Measurements from ENCODE around the gene BAD. TPM values are rescaled to one million over a fixed set of nuclear protein-coding genes. Genes with fewer than 3 reads are reported as not detected.
A peak's percentile ranks its signal among the peaks of the same experiment; 100 is the strongest.

Gene BAD
- total RNA-seq, 2 experiments from 2014 or later, result 23.5 to 24.2 TPM

- DNase-seq, result no peak
- no peak overlapping the region for H3K4me3 Mint-ChIP-seq
- H3K27me3 Mint-ChIP-seq, result peaks cover 56% of the 10 kb centered on the region
- H3K4me1 Mint-ChIP-seq, result peaks cover 8% of the 10 kb centered on the region
- peaks cover 5% of the 10 kb centered on the region for H3K36me3 Mint-ChIP-seq
- no peak overlapping the region for H3K27ac Mint-ChIP-seq
- H3K9me3 Mint-ChIP-seq, result no peaks in the 10 kb centered on the region
Measured at GRCh38 chr11:64291752-64292459, 7.4 kb upstream of the BAD start.

DNA sequence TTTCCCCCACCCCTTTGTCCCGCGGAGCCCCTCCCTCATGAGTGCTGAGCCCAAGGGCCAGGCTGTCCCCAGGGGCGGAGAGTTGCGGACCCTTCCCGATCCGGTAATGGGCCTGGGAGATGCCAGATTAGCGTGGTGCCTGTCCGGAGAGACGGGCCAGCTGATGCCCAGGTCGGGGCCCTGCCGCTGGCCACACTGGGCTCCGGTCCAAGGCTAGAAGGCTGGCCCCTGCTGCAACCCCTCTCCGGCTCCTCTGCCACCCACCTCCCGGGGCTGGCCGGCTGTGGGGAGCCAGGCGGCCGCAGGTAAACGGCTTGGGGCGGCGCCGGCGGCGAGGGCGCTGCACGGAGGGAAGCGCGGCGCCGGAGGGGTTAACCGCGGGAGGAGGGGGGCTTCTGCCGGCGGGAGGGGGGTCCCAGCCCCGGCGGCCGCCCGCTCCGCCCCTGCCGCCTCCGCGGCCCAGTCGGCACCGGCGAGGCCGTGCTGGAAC, 6.8 kb upstream of the BAD start, which contains the start of gene KCNK4:
Gene KCNK4, plus strand, starts transcription at position 41 of the 490 bp plus-strand sequence. CDS start 1,717 bp downstream, outside the sequence.
- Mint-ChIP-seq H3K4me1 (peaks cover 14% of the 10 kb centered on the region), H3K36me3 (peaks cover 5% of the 10 kb centered on the region), H3K9me3 (no peaks in the 10 kb centered on the region), H3K27ac (no peak within 1 kb of the TSS), H3K27me3 (peaks cover 50% of the 10 kb centered on the region), H3K4me3 (peak within 1 kb of the TSS; percentile 23)
- no peak for DNase-seq

GRCh38 chr11:64290352-64291261, 6.1 kb upstream of the BAD start:
- Mint-ChIP-seq H3K27me3 (peaks cover 43% of the 10 kb centered on the region), H3K4me1 (peaks cover 15% of the 10 kb centered on the region), H3K36me3 (peaks cover 5% of the 10 kb centered on the region), H3K27ac (no peak overlapping the region), H3K4me3 (peak overlapping the region; percentile 23), H3K9me3 (no peaks in the 10 kb centered on the region)
- DNase-seq, result no peak

- H3K4me3 Mint-ChIP-seq, result no peak overlapping the region
- peaks cover 28% of the 10 kb centered on the region for H3K27me3 Mint-ChIP-seq
- no peaks in the 10 kb centered on the region for H3K9me3 Mint-ChIP-seq
- DNase-seq, result no peak
- H3K27ac Mint-ChIP-seq, result no peak overlapping the region
- peaks cover 15% of the 10 kb centered on the region for H3K4me1 Mint-ChIP-seq
- H3K36me3 Mint-ChIP-seq, result peaks cover 5% of the 10 kb centered on the region
Measured at GRCh38 chr11:64289002-64289564, 4.6 kb upstream of the BAD start.

GRCh38 chr11:64288353-64288750, 3.9 kb upstream of the BAD start:
- no peaks in the 10 kb centered on the region for H3K9me3 Mint-ChIP-seq
- DNase-seq, result no peak
- H3K27me3 Mint-ChIP-seq, result peaks cover 21% of the 10 kb centered on the region
- H3K4me1 Mint-ChIP-seq, result peaks cover 17% of the 10 kb centered on the region
- no peak overlapping the region for H3K27ac Mint-ChIP-seq
- H3K36me3 Mint-ChIP-seq, result peaks cover 5% of the 10 kb centered on the region
- H3K4me3 Mint-ChIP-seq, result no peak overlapping the region

GRCh38 chr11:64287676-64288352, 3.3 kb upstream of the BAD start:
- peaks cover 17% of the 10 kb centered on the region for H3K4me1 Mint-ChIP-seq
- peaks cover 15% of the 10 kb centered on the region for H3K27me3 Mint-ChIP-seq
- DNase-seq, result no peak
- H3K27ac Mint-ChIP-seq, result no peak overlapping the region
- no peaks in the 10 kb centered on the region for H3K9me3 Mint-ChIP-seq
- no peak overlapping the region for H3K4me3 Mint-ChIP-seq
- peaks cover 5% of the 10 kb centered on the region for H3K36me3 Mint-ChIP-seq

GRCh38 chr11:64286801-64287159, 2.3 kb upstream of the BAD start:
- Mint-ChIP-seq H3K9me3 (no peaks in the 10 kb centered on the region), H3K4me3 (peak overlapping the region; percentile 80), H3K4me1 (peaks cover 13% of the 10 kb centered on the region)

DNA sequence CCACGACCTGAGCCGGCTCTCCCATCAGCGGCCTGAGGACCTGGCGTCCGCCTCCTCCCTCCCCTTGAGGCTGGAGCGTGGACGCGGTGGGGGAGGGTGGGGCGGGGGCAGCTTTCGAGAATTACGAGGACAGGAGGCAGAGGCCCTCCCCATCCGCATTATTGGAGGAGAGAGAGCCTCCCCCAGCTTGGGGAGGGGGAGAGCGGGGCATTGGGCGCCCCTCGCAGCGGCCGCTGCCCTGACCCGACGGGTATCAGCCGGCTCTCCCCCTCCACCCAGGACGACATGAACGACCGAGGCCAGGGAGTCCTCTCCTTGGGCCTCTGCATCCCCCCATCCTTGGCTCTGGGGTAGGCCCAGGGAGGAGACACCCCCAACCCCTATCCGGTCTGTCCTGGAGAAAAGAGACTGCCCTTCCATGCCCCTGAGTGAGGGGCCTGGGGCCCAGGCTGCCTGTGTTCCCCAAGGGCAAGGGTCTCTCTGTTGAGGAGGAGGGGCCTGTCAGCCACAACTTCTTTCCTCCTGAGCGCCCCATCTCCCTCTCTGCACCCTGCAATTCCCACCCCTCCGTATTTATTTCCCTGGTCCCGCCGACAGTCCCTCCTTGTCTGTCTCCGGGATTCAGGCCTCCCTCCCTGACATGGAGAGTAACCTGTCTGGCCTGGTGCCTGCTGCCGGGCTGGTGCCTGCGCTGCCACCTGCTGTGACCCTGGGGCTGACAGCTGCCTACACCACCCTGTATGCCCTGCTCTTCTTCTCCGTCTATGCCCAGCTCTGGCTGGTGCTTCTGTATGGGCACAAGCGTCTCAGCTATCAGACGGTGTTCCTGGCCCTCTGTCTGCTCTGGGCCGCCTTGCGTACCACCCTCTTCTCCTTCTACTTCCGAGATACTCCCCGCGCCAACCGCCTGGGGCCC, 1.7 kb upstream of the BAD start:
- no peaks in the 10 kb centered on the region for H3K9me3 Mint-ChIP-seq
- peak overlapping the region; percentile 80 for H3K4me3 Mint-ChIP-seq
- H3K27ac Mint-ChIP-seq, result peak overlapping the region; percentile 66
- H3K4me1 Mint-ChIP-seq, result peaks cover 16% of the 10 kb centered on the region
- peaks cover 7% of the 10 kb centered on the region for H3K36me3 Mint-ChIP-seq
- no peak for DNase-seq
- peaks cover 10% of the 10 kb centered on the region for H3K27me3 Mint-ChIP-seq

More at GRCh38 chr11:64286801-64287159, 2.3 kb upstream of the BAD start:
- no peak overlapping the region for H3K27ac Mint-ChIP-seq
- peaks cover 10% of the 10 kb centered on the region for H3K27me3 Mint-ChIP-seq
- no peak for DNase-seq
- H3K36me3 Mint-ChIP-seq, result peaks cover 5% of the 10 kb centered on the region

DNA sequence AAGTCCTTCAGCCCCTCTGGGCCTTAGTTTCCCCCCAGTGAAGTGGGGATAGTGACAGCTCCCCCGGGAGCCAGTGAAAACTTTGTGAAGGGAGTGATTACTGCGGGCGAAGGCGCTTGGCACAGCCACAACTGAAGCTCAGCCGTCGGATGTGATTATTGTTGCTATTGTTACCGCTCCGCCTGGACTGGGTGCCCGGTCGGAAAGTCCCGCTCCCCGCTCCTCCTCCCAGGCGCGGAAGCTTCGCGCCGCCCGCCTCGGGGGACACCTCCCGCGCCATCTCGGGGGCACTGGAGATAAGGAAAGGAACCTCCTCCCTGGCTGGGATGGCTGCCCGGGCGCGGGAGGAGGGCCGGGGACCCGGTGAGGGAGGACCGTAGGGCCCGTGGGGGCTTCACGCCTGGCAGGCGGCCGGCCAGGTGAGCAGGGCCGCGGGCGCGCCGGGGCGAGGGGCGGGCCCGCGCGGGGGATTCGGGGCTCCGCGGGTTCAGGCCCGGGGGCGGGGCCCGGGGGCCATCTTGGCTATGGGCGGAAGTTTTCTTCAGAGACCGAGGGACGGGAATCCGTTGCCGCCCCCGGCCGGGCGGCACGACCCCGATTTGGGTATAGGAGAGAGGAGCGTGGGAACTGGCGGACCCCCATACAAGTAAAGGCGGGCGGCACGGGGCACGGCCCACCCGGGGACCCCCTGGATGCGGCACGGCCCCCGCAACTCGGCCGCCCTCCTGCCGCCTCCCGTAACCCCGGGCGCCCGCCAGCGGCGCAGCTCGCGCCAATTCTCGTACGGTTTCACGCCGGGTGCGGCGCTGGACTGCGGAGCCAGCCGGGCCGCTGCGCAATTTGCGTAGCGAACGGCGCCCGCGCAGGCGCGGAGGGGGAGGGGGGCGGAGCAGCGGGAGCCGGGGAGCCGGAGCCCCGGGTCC, 758 bp upstream of the BAD start, which contains the start of gene GPR137:
Gene GPR137, plus strand, starts transcription at position 887 of the 923 bp plus-strand sequence. CDS start 677 bp downstream, outside the sequence.
- H3K27ac Mint-ChIP-seq, result peak within 1 kb of the TSS; percentile 90
- peak; percentile 91 for DNase-seq
- H3K9me3 Mint-ChIP-seq, result no peaks in the 10 kb centered on the region
- H3K4me1 Mint-ChIP-seq, result peaks cover 14% of the 10 kb centered on the region
- H3K27me3 Mint-ChIP-seq, result peaks cover under 1% of the 10 kb centered on the region
- peak within 1 kb of the TSS; percentile 87 for H3K4me3 Mint-ChIP-seq
- peaks cover 7% of the 10 kb centered on the region for H3K36me3 Mint-ChIP-seq

DNA sequence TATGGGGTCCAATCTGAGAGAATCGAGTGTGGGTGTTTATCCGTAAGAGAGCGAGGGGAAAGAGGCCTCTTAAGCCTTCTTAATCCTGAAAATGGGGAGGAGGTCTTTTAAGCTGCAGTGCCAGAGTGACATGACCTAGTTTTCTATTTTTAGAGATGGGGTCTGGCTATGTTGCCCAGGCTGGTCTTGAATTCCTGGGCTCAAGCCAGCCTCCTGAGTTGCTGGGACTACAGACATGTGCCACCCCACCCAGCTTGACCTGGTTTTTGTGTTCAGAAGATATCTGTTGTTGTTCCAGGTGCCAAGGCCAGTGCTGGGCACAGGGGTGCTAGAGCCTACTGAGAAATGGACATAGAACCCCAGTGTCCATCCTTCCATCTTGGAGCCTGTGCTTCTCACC, 1.4 kb downstream of the BAD start:
- peak overlapping the region; percentile 32 for H3K4me3 Mint-ChIP-seq
- peaks cover 3% of the 10 kb centered on the region for H3K36me3 Mint-ChIP-seq
- no peaks in the 10 kb centered on the region for H3K9me3 Mint-ChIP-seq
- H3K4me1 Mint-ChIP-seq, result peaks cover 14% of the 10 kb centered on the region
- no peaks in the 10 kb centered on the region for H3K27me3 Mint-ChIP-seq
- DNase-seq, result no peak
- no peak overlapping the region for H3K27ac Mint-ChIP-seq

- H3K27ac Mint-ChIP-seq, result no peak overlapping the region
- H3K9me3 Mint-ChIP-seq, result no peaks in the 10 kb centered on the region
- peaks cover 3% of the 10 kb centered on the region for H3K36me3 Mint-ChIP-seq
- peaks cover 14% of the 10 kb centered on the region for H3K4me1 Mint-ChIP-seq
- DNase-seq, result no peak
- no peak overlapping the region for H3K4me3 Mint-ChIP-seq
- no peaks in the 10 kb centered on the region for H3K27me3 Mint-ChIP-seq
Measured at GRCh38 chr11:64281957-64282770, 2.3 kb downstream of the BAD start.

GRCh38 chr11:64278576-64279190, 5.8 kb downstream of the BAD start:
- no peaks in the 10 kb centered on the region for H3K27me3 Mint-ChIP-seq

More at GRCh38 chr11:64278576-64279190, 5.8 kb downstream of the BAD start:
- Mint-ChIP-seq H3K9me3 (no peaks in the 10 kb centered on the region), H3K4me1 (peaks cover 2% of the 10 kb centered on the region), H3K27ac (no peak overlapping the region), H3K4me3 (no peak overlapping the region), H3K36me3 (peaks cover 3% of the 10 kb centered on the region)
- no peak for DNase-seq

Measured in activated naive CD8-positive, alpha-beta T cell treated with anti-CD3 and anti-CD28 coated beads for 36 hours (primary cell).